Caco-2 (cell line): ENCODE results near the gene DHPS. TPM values are rescaled to one million over a fixed set of nuclear protein-coding genes. Genes with fewer than 3 reads are reported as not detected.
A peak's percentile ranks its signal among the peaks of the same experiment; 100 is the strongest.

ENCODE experiments used
- BruUV-seq: library from RNA; stranded (reverse); fragments of 400-500 nt; replicated peaks from 2 replicates; lab custom pipeline; 2021; lab: Mats Ljungman, UMichigan
- CTCF ChIA-PET: fragments of 300-600 bp; sonication (Branson Sonifier 250); formaldehyde crosslinking; loops from one replicate; lab custom pipeline; 2022; ENCODE audit warnings: antibody characterized with exemption; lab: Charles Lee
- POLR2A ChIA-PET: fragments of 300-600 bp; sonication (Branson Sonifier 250); formaldehyde crosslinking; loops from one replicate; lab custom pipeline; 2022; ENCODE audit warnings: antibody characterized with exemption; lab: Charles Lee
- DNase-seq, 2 experiments: peaks; one replicate each; pipeline versions ENCODE4 v3.0.0 to v3.0.0-alpha.2; 2020 to 2022
- H3K27me3 ChIP-seq: replicated peaks from 2 replicates; pipeline ENCODE4 v1.6.0; 2011; ENCODE audit warnings: low read length; ENCODE audit not compliant: control insufficient read depth, insufficient read depth
- H3K36me3 ChIP-seq: 2 replicates; pipeline ENCODE4 v1.5.1; 2011; ENCODE audit warnings: low read length; ENCODE audit not compliant: control insufficient read depth, insufficient read depth
- H3K4me1 ChIP-seq: fragments of 250-450 bp; sonication (Bioruptor Pico); 2 replicates; pipeline ENCODE4 v1.5.1; 2020; ENCODE audit warnings: mild to moderate bottlenecking
- H3K4me3 ChIP-seq: 2 replicates; pipeline ENCODE4 v1.5.1; 2011; ENCODE audit warnings: low read depth, mild to moderate bottlenecking, control low read depth, low read length
- H3K9me3 ChIP-seq: fragments of 250-450 bp; sonication (Bioruptor Pico); 2 replicates; pipeline ENCODE4 v1.5.1; 2020; ENCODE audit warnings: mild to moderate bottlenecking, moderate library complexity
- H3K27ac Mint-ChIP-seq: one replicate; pipeline ENCODE4 v1.8.0; 2022; ENCODE audit warnings: mixed read lengths; ENCODE audit not compliant: unreplicated experiment
- H3K27me3 Mint-ChIP-seq: one replicate; pipeline ENCODE4 v1.8.0; 2022; ENCODE audit warnings: mixed read lengths; ENCODE audit not compliant: insufficient read depth, unreplicated experiment
- H3K36me3 Mint-ChIP-seq: one replicate; pipeline ENCODE4 v1.8.0; 2022; ENCODE audit warnings: mild to moderate bottlenecking, mixed read lengths; ENCODE audit not compliant: insufficient read depth, unreplicated experiment
- H3K4me1 Mint-ChIP-seq: one replicate; pipeline ENCODE4 v1.8.0; 2022; ENCODE audit warnings: low read depth, mixed read lengths; ENCODE audit not compliant: unreplicated experiment
- H3K4me3 Mint-ChIP-seq: one replicate; pipeline ENCODE4 v1.8.0; 2022; ENCODE audit warnings: mild to moderate bottlenecking, moderate library complexity, mixed read lengths; ENCODE audit not compliant: unreplicated experiment
- H3K9me3 Mint-ChIP-seq: one replicate; pipeline ENCODE4 v1.8.0; 2022; ENCODE audit warnings: mixed read lengths; ENCODE audit not compliant: unreplicated experiment
- CTCF ChIP-seq, 2 experiments: fragments of 200-600 bp in 1 of 2; IDR thresholded peaks; 1 replicate in 1 of 2; 2 replicates in 1 of 2; pipeline versions ENCODE4 v1.5.1 to v1.8.0; 2011 to 2022; ENCODE audit warnings: antibody characterized with exemption in 1 of 2, control low read depth in 1 of 2, inconsistent platforms in 1 of 2, low read depth in 1 of 2, low read length in 1 of 2, mild to moderate bottlenecking in 1 of 2, moderate library complexity in 1 of 2; ENCODE audit not compliant: insufficient read depth in 1 of 2, severe bottlenecking in 1 of 2, unreplicated experiment in 1 of 2
- intact Hi-C: fragments of 100-400 bp; cut with micrococcal nuclease; formaldehyde crosslinking; loops from one replicate; pipeline ENCODE4 v1.10.0; 2022; ENCODE audit not compliant: unreplicated experiment
- total RNA-seq: library from RNA; stranded (reverse); gene quantifications from 2 replicates; pipeline ENCODE4 v1.2.3, GENCODE V29; 2022

Gene DHPS
- total RNA-seq, 1 experiment from 2014 or later: 76.4 TPM

GRCh38 chr19:12705169-12705568 lies 23.5 kb upstream of the DHPS start:
- no peaks in the 10 kb centered on the region for H3K4me1 Mint-ChIP-seq
- peaks cover 95% of the 10 kb centered on the region for H3K36me3 Mint-ChIP-seq
- POLR2A ChIA-PET: no interaction called here

GRCh38 chr19:12703046-12703445 lies 21.4 kb upstream of the DHPS start:
- Mint-ChIP-seq H3K4me3 (no peak overlapping the region), H3K36me3 (peaks cover 74% of the 10 kb centered on the region), H3K9me3 (no peaks in the 10 kb centered on the region), H3K27ac (no peak overlapping the region), H3K4me1 (no peaks in the 10 kb centered on the region), H3K27me3 (no peaks in the 10 kb centered on the region)
- Histone ChIP-seq H3K36me3 (peaks cover 3% of the 10 kb centered on the region; the same call in 1 of the 2 replicates), H3K4me1 (no peaks in the 10 kb centered on the region), H3K9me3 (no peaks in the 10 kb centered on the region), H3K4me3 (no peak overlapping the region), H3K27me3 (no peaks in the 10 kb centered on the region)
- CTCF ChIA-PET: interaction anchor here (0.6 kb wide), 1 partner anchor 41 kb away, joined by 3 read pairs; no protein-coding TSS in a partner anchor
- BruUV-seq: no TSS peak
- POLR2A ChIA-PET: interaction anchor here (0.6 kb wide), 1 partner anchor 243 kb away, joined by 6 read pairs; no protein-coding TSS in a partner anchor
- no peak for TF ChIP-seq CTCF (IDR thresholded peaks at IDR 0.05; ENCODE audit: insufficient read depth in 1 of 2, low read depth in 1 of 2, low read length in 1 of 2, severe bottlenecking in 1 of 2, unreplicated experiment in 1 of 2)
- DNase-seq: peak; percentile 60 to 64
- intact Hi-C loops: no loop called here

More at GRCh38 chr19:12705169-12705568, 23.5 kb upstream of the DHPS start:
- no TSS peak for BruUV-seq
- Histone ChIP-seq H3K4me3 (no peak overlapping the region), H3K36me3 (peaks cover 3% of the 10 kb centered on the region; the same call in 1 of the 2 replicates), H3K27me3 (no peaks in the 10 kb centered on the region), H3K4me1 (no peaks in the 10 kb centered on the region), H3K9me3 (no peaks in the 10 kb centered on the region)
- CTCF ChIA-PET: interaction anchor here (0.6 kb wide), 1 partner anchor 18 kb away, joined by 3 read pairs; no protein-coding TSS in a partner anchor
- no peak for TF ChIP-seq CTCF (IDR thresholded peaks at IDR 0.05; ENCODE audit: insufficient read depth in 1 of 2, low read depth in 1 of 2, low read length in 1 of 2, severe bottlenecking in 1 of 2, unreplicated experiment in 1 of 2)
- H3K4me3 Mint-ChIP-seq: no peak overlapping the region
- no peak overlapping the region for H3K27ac Mint-ChIP-seq
- no peaks in the 10 kb centered on the region for H3K9me3 Mint-ChIP-seq
- intact Hi-C loops: no loop called here
- H3K27me3 Mint-ChIP-seq: no peaks in the 10 kb centered on the region
- DNase-seq: no peak

- Mint-ChIP-seq H3K27me3 (no peaks in the 10 kb centered on the region), H3K4me3 (no peak overlapping the region), H3K9me3 (no peaks in the 10 kb centered on the region), H3K4me1 (no peaks in the 10 kb centered on the region), H3K27ac (no peak overlapping the region), H3K36me3 (peaks cover 62% of the 10 kb centered on the region)
- Histone ChIP-seq H3K4me1 (no peaks in the 10 kb centered on the region), H3K9me3 (no peaks in the 10 kb centered on the region), H3K4me3 (no peak overlapping the region), H3K27me3 (no peaks in the 10 kb centered on the region), H3K36me3 (peaks cover 3% of the 10 kb centered on the region; the same call in 1 of the 2 replicates)
- TF ChIP-seq CTCF (IDR thresholded peaks at IDR 0.05; ENCODE audit: insufficient read depth in 1 of 2, low read depth in 1 of 2, low read length in 1 of 2, severe bottlenecking in 1 of 2, unreplicated experiment in 1 of 2): no peak
- BruUV-seq: no TSS peak
- ChIA-PET CTCF (no interaction called here), POLR2A (interaction anchor here (0.6 kb wide), 1 partner anchor 40 kb away, joined by 3 read pairs; no protein-coding TSS in a partner anchor)
- intact Hi-C loops: no loop called here
- no peak for DNase-seq
Observed at GRCh38 chr19:12701596-12702282, 20.1 kb upstream of the DHPS start.
